HCT116 (cell line): ENCODE data around the gene AOAH.

Experiments used
- CTCF ChIP-seq, 3 experiments: fragments of 200-600 bp in 1 of 3; sonication (generic) in 1 of 3; IDR thresholded peaks in 2 of 3; conservative IDR thresholded peaks in 1 of 3; 2 replicates each; pipeline ENCODE4 v1.5.1; 2012 to 2017; ENCODE audit warnings: low read depth in 2 of 3, low read length in 2 of 3, antibody characterized with exemption in 1 of 3, borderline replicate concordance in 1 of 3, control low read depth in 1 of 3, mild to moderate bottlenecking in 1 of 3, mixed read lengths in 1 of 3, mixed run types in 1 of 3, moderate library complexity in 1 of 3; ENCODE audit not compliant: insufficient read depth in 1 of 3
- EZH2 ChIP-seq: fragments of 200-600 bp; sonication (generic); IDR thresholded peaks from 2 replicates; pipeline ENCODE4 v1.6.1; 2017; ENCODE audit warnings: antibody characterized with exemption, mixed run types
- MAX ChIP-seq: IDR thresholded peaks from 2 replicates; pipeline ENCODE4 v1.6.1; 2012
- POLR2A ChIP-seq: IDR thresholded peaks from 2 replicates; pipeline ENCODE4 v1.7.0; 2011; ENCODE audit warnings: borderline replicate concordance; ENCODE audit not compliant: insufficient read depth, insufficient read length; ENCODE audit errors: extremely low read depth
- POLR2AphosphoS5 ChIP-seq: IDR thresholded peaks from 2 replicates; pipeline ENCODE4 v1.6.1; 2011; ENCODE audit warnings: mild to moderate bottlenecking, low read depth, low read length, moderate library complexity
- REST ChIP-seq: IDR thresholded peaks from 2 replicates; pipeline ENCODE4 v1.6.1; 2012; ENCODE audit warnings: low read depth
- SIN3A ChIP-seq: IDR thresholded peaks from 2 replicates; pipeline ENCODE4 v1.6.1; 2012; ENCODE audit warnings: low read depth
- YY1 ChIP-seq: IDR thresholded peaks from 2 replicates; pipeline ENCODE4 v1.6.1; 2011; ENCODE audit warnings: low read length, low read depth, moderate library complexity, mild to moderate bottlenecking; ENCODE audit not compliant: insufficient replicate concordance; ENCODE audit errors: extremely low read depth
- ZNF274 ChIP-seq: fragments of 200-500 bp; sonication (Bioruptor generic); IDR thresholded peaks from 2 replicates; pipeline ENCODE4 v1.6.1; 2014; ENCODE audit warnings: mild to moderate bottlenecking, low read depth, low read length, inconsistent platforms

- TF ChIP-seq CTCF (IDR thresholded peaks at IDR 0.05 in 2 of 3, conservative IDR thresholded peaks at IDR 0.05 in 1 of 3; ENCODE audit: borderline replicate concordance in 1 of 3, insufficient read depth in 1 of 3, low read depth in 2 of 3, low read length in 2 of 3) (no peak), REST (no peak), POLR2A (no peak), MAX (no peak), POLR2AphosphoS5 (no peak), EZH2 (no peak), ZNF274 (no peak), SIN3A (no peak), YY1 (no peak)
Observed at GRCh38 chr7:36484265-36484664, 240.0 kb downstream of the AOAH start.
